T follicular helper cell (primary cell): Measurements from ENCODE around the gene KCNA5.

Experiments used
- DNase-seq: peaks from one replicate; pipeline ENCODE4 v3.0.0-alpha.2; 2020; ENCODE audit warnings: low read depth

KCNA5 gene

DNA sequence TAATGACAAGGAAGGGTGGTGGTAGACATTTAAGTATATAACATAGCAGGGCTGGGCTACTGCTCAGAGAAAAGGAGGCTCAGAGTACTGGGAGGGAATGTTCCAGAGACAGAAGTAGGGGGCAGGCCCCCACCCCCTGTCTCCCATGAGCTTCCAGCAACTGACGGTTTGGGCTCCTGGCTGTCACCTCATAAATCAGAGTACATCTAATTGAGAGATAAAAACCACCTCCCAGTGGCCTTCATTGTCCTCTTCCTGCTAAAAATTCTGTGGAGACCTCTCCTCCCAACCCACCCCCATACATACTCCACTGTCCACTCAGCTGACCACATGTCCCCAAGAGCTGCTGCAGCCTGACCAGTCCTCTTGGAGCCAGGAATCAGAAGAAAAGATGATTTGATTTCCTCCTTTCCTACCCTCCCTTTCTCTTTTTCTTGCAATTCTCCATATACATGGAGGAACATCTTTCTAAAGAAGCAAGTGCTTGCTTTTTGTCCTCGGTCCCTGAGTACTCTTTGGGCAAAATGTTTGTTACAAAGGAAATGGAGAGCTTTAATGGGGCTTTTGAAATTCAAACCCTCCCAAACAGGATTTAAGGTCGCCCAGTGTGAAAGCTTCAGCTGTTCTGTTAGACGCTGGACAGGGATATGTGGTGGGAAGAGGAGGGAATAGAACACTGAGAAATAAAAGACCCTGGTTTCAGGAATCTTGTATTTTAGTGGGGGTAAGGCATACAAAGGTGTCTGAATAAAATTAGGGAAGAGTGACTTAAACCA, 16.4 kb upstream of the KCNA5 start:
- no peak for DNase-seq

DNA sequence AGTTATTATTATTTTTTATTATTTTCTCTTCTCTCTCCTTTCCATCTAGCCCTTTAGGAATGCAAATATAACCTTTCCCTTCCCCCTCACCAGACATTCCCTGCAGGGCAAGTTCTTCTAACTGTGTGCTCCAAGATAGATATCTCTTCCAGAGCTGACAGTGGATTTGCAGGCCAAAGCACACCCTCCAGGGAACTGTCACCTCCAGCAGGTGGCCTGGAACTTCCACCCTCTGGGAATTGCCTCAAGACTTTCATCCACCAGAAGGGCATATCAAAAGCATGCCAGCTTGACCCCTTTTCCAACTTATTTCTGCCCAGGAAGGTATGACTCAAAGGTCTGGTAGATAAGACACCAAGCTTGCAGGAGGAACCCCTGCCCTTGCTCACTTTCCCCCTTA, 13.6 kb upstream of the KCNA5 start:
- DNase-seq = no peak

DNA sequence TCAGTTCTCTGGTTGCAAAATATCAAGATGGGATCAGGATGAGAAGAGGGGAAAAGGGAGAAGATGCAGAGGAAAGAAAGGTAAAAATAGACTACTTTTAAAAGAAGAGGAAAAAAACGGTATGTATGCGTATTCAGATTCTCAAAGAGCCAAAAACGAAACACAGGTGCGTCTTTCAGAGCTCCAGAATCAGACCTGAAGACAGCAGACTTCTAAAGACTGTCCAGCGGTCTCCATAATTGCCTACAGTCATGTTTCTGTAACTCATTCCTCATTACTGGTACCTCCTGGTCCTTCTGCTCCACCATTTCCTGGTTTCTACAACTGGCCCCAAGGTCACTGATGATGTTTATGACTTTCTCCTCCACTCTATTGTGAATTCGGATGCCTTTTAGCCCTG, 12.4 kb upstream of the KCNA5 start:
- DNase-seq = no peak

DNA sequence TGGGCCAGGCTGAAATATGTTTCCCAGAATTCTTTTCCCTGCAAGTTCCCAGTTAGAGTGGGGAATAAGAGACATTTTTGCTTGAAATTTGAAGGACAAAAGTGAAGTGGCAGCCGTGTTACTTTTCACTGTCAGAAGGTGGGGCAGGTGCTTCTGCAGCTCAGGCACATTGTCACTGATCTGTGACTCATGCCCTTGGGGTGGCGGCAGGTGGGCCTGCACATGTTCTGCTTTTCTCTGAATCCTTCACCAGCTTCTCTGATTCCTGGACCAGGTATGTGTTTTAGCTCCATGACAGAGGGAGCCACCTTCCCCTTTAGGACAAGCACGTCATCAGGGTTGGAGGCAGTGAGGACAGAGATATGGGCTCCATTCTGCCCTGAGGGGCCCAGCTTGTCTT, 11.7 kb upstream of the KCNA5 start:
- no peak for DNase-seq

DNA sequence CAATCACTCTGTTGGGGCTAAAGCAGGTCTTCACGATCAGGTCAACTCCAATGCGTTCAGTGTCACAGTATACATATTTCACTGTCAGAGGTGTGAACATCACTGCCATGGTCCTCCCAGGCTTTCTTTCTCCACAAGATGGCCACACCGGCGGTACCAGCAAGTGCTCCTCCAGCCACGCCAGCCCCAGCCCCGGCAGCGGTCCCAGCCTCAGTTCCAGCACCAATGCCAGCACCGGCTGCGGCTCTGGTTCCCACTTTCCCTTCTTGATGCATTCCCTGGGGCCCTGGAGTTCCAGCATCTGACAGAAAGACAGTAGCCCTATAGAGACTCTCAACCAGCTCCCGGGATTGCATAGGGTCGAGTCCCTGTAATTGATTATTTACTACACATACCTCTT, 10.9 kb upstream of the KCNA5 start:
- no peak for DNase-seq

DNA sequence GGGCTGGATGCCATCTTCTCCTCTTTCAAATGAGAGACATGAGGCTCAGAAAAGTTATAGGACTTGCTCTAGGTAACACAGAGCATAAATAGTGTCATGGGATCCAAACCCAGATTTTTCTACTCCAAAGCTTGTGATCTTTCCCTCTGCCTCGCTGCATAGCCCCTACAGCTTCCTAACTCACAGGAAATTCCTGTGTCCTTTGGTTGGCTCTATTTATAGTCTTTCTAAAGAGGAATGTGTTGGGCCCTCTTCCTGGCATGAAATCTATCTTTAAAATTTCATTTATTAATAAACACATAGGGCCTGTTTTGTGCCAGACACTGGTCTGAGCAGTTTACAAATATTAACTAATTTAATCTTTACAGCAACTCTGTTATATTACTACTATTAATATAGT, 9.8 kb upstream of the KCNA5 start:
- DNase-seq = no peak

DNA sequence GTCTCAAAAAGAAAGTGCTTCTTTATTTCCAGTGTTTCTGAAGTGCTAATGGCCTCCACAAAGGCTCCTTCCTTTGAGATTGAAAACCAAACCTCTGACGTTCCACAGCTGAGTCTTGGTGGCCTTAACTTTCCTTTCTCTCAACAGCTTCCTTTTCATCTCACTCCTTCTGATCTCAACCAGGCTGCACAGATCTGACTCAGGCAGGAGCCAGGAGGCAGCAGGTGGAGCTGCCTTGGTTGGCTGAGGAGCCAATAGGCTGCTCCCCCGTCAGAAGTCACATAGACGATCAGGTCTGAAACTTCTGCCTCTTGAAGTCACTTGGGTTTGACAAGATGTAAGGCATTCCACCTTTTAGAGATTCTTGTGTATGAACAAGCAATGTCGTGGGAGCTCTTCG, 9.1 kb upstream of the KCNA5 start:
- no peak for DNase-seq

DNA sequence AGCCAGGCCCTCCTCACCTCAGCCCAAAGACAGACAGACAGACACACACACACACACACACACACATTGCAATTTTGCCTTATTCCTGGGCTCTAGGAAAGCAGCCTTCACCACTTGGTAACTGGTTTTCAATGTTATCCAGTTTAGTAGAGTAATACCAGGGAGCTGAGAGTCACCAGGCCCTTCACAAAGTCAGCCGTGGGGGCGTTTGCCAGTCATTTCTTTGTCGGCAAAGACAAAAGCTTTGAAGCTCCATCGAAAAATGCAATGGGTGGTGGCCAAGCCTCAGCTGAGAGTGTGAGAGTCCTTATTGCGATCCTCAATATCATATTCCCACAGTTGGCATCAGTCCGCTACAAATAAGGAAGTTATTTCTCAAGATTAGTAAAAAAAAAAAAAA, 8.1 kb upstream of the KCNA5 start:
- no peak for DNase-seq

DNA sequence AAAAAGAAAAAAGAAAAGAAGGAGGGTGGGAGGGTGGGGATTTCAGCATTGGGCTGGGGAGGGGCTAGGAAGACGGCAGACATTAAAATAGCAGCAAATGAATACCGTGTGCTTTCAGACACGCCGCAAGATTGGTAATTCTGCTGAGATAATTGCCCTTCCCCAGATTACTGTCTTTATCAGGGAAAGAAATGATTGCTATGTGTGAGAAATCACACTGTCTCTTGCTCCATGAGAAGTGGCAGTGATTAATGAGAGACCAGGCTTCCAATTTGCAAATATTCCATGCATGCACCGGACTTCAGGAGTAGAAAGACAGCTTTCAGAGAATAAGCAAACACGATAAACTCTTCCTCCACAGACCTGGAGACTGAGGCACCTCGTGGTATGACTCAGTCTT, 7.6 kb upstream of the KCNA5 start:
- no peak for DNase-seq

DNA sequence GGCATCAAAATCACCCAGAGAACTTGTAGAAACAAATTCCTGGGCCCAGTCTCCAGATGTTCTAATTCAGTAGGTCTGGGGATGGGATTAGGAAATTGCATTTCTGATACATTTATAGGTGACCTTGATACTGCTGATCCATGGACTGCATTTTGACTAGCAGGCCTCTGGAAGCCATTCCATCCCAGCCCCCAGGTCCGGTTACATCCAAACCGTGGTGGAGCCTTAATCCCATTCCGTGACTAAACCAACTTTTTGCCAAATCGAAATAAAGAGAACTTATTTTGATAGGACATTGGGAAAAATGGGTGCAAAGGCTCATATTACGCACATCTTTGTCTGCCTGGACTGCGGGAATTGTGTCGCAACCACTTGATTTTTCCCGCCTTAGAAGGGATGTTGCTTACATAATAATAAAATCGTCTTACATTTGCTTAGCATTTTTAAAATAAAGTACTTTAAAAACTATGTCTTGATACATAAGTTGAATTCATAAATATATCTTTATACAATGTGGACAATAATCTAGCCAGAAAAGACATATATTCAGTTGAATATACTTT, 5.8 kb upstream of the KCNA5 start:
- DNase-seq = no peak

DNA sequence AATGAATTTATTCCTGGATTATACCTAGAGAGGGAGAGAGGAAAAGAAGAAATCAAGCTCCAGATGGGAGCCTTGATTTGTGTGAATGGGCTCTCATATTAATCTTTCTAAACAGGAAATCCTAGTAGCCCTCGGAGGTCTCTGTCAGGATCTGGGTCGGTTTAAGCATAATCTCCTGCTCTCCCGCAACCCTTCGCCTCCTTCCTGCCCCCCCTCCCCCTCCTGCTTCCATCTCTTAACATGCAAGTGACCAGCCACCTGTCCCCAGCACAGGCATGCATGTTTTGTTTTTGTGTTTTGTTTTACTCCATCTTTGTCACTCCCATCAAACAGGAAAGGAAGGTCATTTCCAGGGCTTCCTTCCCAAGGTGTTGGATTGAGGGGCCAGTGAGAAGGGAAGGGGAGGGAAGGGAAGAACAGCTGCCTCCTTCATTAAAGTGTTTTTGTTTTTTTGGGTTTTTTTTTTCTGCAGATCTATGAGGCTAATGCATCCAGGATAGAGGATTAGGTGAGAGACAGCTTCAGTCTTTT, 4.8 kb upstream of the KCNA5 start:
- DNase-seq = no peak

DNA sequence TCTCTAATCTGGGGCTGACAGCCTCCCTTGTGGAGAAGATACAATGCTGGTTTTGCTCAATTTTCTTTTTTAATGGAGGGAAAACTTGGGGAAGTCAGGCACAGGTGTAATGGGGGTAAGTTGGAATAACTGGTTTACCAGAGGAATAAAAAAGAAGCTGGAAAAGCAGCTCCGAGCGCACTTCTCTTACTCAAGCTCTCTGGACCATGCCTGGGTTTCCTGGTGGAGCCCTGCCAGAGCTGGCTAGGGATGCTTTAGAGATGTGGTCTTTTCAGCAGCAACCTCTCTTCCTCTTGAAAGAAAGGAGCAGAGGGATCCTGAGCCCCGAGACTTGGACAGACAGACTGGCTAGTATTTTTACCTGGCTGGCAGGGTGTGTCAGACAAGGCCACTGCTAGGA, 3.9 kb upstream of the KCNA5 start:
- DNase-seq = no peak

DNA sequence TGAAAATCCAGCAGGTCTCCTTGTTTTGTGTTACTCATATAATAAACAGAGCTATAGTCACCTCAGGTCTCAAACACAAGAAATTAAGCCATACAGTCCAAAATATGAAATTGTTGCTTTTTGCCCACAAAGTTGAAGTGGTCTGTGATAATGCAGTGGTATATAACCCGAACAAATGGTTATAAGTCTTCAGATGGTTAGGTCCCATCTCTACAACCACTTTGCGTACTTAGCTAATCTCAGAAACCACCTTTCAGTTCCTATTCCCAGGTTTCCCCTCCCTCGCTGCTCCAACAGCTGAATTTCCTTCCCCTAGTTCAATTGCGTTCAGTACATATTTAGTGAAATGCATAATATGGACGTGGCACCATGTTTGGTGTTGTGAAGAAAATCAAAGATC, 3.3 kb upstream of the KCNA5 start:
- no peak for DNase-seq

DNA sequence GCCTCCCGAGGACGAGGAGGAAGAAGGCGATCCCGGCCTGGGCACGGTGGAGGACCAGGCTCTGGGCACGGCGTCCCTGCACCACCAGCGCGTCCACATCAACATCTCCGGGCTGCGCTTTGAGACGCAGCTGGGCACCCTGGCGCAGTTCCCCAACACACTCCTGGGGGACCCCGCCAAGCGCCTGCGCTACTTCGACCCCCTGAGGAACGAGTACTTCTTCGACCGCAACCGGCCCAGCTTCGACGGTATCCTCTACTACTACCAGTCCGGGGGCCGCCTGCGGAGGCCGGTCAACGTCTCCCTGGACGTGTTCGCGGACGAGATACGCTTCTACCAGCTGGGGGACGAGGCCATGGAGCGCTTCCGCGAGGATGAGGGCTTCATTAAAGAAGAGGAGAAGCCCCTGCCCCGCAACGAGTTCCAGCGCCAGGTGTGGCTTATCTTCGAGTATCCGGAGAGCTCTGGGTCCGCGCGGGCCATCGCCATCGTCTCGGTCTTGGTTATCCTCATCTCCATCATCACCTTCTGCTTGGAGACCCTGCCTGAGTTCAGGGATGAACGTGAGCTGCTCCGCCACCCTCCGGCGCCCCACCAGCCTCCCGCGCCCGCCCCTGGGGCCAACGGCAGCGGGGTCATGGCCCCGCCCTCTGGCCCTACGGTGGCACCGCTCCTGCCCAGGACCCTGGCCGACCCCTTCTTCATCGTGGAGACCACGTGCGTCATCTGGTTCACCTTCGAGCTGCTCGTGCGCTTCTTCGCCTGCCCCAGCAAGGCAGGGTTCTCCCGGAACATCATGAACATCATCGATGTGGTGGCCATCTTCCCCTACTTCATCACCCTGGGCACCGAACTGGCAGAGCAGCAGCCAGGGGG, 979 bp downstream of the KCNA5 start:
- no peak for DNase-seq

DNA sequence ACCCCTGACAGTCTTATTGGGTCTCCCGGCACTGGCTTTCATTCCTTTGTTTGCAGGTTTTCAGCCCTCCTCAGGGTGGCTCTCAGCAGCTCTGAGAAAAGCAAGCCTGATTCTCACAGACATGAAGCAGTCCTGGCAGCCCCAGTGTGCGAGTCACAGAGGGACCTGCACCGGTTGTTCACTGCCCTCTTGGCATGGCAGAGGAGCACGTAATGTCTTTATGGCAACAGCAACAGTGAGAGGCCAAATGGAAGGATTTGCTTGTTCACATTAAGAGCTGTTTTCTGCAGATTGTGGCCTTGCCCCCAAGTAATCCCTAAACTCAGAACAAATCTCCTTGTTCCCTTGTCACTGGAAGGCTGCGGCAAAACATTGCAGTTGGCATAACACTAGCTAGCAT, 3.4 kb downstream of the KCNA5 start:
- DNase-seq = no peak

DNA sequence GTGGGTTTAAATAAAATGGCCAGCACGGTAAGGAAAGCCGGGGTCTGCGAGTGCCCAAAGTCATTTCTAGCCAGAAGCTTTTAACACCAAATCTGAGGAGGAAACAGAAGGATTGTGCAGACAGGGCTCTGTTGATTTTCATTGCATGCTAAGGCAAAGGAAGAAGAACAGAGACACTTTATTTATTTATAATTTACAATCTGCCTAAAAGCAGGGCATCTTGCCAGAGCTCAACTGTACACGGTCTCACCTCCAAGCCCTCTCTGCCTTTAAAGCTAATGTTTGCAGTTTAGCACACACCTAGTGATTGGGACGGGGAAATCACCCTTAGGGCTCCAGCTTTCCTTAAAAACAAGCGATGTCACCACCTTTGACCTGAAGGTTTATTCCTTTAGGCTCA, 4.0 kb downstream of the KCNA5 start:
- DNase-seq = no peak

DNA sequence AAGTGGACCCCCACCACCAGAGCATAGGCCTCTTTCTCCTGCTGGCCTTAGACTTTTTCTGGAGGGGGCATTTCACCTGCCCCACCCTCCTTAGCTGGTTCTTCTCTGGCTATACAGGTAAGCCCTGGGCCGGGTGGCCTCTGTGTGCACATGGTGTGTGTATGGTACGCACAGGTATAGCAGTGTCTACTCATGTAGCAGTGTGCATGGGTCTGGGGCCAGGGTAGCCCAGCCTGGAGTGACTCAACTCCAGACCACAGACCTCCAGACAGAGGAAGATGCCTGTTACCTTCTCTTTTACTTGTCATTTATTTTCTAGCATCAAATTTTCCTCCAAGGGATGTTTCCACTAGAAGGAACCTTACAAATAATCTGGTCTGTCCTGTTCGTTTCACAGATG, 6.9 kb downstream of the KCNA5 start:
- DNase-seq = no peak

DNA sequence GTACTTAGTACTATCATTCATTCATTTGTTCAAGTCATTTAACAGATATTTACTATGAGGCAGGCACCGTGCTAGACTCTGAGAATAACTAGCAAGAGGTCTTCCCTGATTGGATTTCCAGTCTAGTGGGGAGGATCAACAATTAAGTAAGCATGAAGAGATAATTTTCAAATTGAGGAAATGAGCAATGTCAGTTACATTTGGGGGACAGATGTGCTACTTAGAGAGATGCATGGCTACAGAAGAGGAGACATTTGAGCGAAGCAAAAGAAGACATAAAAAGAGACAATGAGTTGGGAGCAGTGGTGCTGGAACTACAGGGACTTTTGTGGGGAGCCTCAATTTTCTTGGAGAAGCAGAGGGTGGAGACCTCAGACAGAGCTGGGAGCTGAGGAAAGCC, 7.7 kb downstream of the KCNA5 start:
- no peak for DNase-seq

DNA sequence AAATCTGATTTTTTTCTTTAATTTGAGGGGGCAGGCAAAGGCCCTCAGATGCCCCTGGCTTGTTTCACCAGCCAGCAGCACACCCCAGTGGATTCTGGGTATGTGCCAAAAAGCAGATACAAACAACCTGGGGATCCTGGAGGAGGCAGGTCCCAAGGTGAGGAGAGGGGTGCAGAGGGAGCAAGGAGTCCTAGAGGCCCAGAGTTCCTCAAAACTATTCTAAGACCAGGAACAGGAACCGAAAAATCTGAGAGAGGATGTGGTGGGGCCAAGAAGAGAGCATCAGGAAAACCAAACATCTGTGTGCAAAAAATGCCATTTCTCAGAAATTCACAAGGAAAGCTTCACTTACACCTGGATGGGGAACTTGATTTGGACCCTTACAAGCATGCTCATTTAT, 8.2 kb downstream of the KCNA5 start:
- no peak for DNase-seq

DNA sequence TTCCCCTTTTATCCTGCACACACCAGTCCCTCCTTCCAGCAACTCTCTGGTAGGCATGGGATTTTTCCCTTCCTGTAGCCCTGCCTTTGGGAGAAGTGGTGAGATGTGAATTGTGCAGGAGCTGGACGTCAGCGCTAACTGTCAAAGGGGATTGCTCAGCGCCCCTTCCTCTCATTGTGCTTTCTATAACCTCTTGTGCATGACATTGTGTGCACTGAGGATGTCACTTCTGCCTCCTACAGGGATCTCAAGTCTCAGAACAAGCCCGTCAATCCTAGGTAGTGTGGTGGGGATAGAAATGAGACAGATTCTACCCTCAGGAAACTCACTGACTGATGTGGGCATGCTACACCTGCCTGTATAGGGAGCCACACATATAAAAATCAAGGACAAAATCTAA, 8.7 kb downstream of the KCNA5 start:
- DNase-seq = no peak

DNA sequence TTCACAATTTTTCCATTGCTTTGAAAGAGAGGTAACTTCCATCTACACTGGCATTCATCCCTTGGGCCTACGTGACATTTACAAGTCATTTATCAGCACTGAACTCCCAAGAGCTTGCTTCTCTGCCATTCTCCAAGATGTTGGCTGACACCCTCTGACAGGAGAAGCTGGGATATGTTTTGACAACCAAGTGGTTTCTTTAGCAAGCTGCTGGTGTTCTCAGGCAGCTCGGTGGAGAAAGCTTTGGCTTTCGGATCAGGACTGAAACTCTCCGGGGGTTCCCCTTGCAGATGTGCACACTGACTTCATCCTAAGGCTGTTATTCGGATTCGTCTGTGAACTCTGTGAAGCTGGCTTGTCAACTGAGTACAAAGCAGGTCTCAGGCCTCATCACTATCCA, 15.7 kb downstream of the KCNA5 start:
- no peak for DNase-seq

DNA sequence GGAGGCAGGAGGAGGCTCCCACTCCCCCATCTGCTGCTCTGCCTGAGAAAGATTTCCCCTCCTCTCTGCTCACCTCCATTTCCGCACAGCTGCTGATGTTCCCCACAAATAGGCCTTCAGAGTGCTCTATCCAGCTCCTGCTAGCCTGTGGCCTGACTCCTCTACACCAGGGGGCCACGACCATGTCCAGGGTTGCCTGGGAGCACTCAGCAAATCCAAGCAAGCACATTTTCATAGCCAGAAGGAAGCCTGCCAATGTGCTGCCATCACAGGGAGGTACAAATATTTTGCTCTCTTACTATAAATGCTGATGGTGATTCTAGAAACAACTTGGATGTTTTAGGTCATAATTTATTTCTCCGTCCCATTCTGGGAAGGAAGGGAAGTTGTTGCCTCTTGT, 17.3 kb downstream of the KCNA5 start:
- DNase-seq = no peak

DNA sequence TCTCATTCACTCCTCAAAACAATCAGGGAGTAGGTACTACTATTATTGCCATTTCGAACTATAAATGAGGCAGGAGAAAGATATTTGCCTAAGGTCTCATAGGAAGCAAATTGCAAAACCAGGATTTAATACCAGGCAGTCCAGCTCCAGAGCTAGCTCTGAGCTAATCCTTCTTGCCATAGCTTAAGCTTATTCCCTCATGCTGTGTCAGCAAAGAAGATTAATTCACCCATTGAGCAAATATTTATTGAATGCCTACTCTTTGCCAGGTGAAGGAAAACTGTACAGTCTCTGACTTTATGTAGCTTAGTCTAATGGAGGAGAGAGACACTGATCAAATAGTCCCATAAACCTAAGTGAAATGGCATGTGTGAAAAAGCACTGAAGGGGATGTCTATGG, 19.5 kb downstream of the KCNA5 start:
- no peak for DNase-seq
